HG03571 (cell line): ENCODE results near the gene SIRPG.
"Not testable (repeated sequence)": the region's sequence is repeated elsewhere in the genome, so short reads cannot be mapped to it uniquely, and the experiment has no call there.

Source experiments
- ATAC-seq: cut with Tn5 transposase; IDR thresholded peaks from one replicate; pipeline ENCODE4 v1.9.1; 2021; ENCODE audit not compliant: unreplicated experiment

The SIRPG gene

GRCh38 chr20:1657556-1658334 is at the start of gene SIRPG:
Gene SIRPG, minus strand, starts transcription at chr20:1657779. Its CDS starts 65 bp downstream, at chr20:1657714.
- no peak for ATAC-seq

GRCh38 chr20:1706887-1707286 is 49.3 kb upstream of the SIRPG start:
- not testable (repeated sequence) for ATAC-seq

- ATAC-seq: no peak
Observed at GRCh38 chr20:1706079-1706478, 48.5 kb upstream of the SIRPG start.

GRCh38 chr20:1702855-1703254 is 45.3 kb upstream of the SIRPG start:
- ATAC-seq: no peak

GRCh38 chr20:1702328-1702727 is 44.7 kb upstream of the SIRPG start:
- no peak for ATAC-seq

- no peak for ATAC-seq
Observed at GRCh38 chr20:1700990-1701389, 43.4 kb upstream of the SIRPG start.

- no peak for ATAC-seq
Observed at GRCh38 chr20:1697592-1697991, 40.0 kb upstream of the SIRPG start.

- ATAC-seq: no peak
Observed at GRCh38 chr20:1696521-1697209, 39.1 kb upstream of the SIRPG start.

GRCh38 chr20:1694672-1695071 is 37.1 kb upstream of the SIRPG start:
- ATAC-seq: no peak

- ATAC-seq: no peak
Observed at GRCh38 chr20:1693427-1693826, 35.8 kb upstream of the SIRPG start.

- ATAC-seq: no peak
Observed at GRCh38 chr20:1689721-1690120, 32.1 kb upstream of the SIRPG start.

- ATAC-seq: no peak
Observed at GRCh38 chr20:1688886-1689538, 31.4 kb upstream of the SIRPG start.

GRCh38 chr20:1687053-1687452 is 29.5 kb upstream of the SIRPG start:
- no peak for ATAC-seq

- ATAC-seq: no peak
Observed at GRCh38 chr20:1686151-1686748, 28.7 kb upstream of the SIRPG start.

GRCh38 chr20:1685304-1686052 is 27.9 kb upstream of the SIRPG start:
- ATAC-seq: no peak

GRCh38 chr20:1684872-1685271 is 27.3 kb upstream of the SIRPG start:
- no peak for ATAC-seq

GRCh38 chr20:1676650-1677049 is 19.1 kb upstream of the SIRPG start:
- ATAC-seq: no peak

GRCh38 chr20:1674990-1675780 is 17.6 kb upstream of the SIRPG start:
- no peak for ATAC-seq

- no peak for ATAC-seq
Observed at GRCh38 chr20:1674361-1674760, 16.8 kb upstream of the SIRPG start.

- no peak for ATAC-seq
Observed at GRCh38 chr20:1673424-1673823, 15.8 kb upstream of the SIRPG start.
